K562 (cell line): ENCODE data around the gene VPREB3. TPM values are rescaled to one million over a fixed set of nuclear protein-coding genes. Genes with fewer than 3 reads are reported as not detected.

Experiments
- CBX2 ChIP-seq: fragments of 200-600 bp; sonication (generic); IDR thresholded peaks from one replicate; pipeline ENCODE4 v1.6.1; 2012; ENCODE audit warnings: mild to moderate bottlenecking, low read length, inconsistent platforms; ENCODE audit not compliant: insufficient read depth, poor library complexity, severe bottlenecking
- ESRRA ChIP-seq: fragments of 450-650 bp; IDR thresholded peaks from 2 replicates; pipeline ENCODE4 v1.6.1; 2014; ENCODE audit warnings: low read depth, mild to moderate bottlenecking, moderate library complexity, borderline replicate concordance
- FOXP1 ChIP-seq: sonication (generic); formaldehyde crosslinking; IDR thresholded peaks from 2 replicates; pipeline ENCODE4 v1.8.0; 2022; ENCODE audit warnings: mild to moderate bottlenecking, missing genetic modification reagents
- NFXL1 ChIP-seq: fragments of 450-650 bp; formaldehyde crosslinking; IDR thresholded peaks from 2 replicates; pipeline ENCODE4 v1.4.0; 2021; ENCODE audit warnings: mild to moderate bottlenecking
- RBBP5 ChIP-seq: fragments of 200-600 bp; sonication (generic); IDR thresholded peaks from 2 replicates; pipeline ENCODE4 v1.6.1; 2012; ENCODE audit warnings: borderline replicate concordance, mild to moderate bottlenecking, low read length, control low read depth, inconsistent platforms; ENCODE audit not compliant: insufficient read depth, poor library complexity, severe bottlenecking
- ZSCAN32 ChIP-seq: fragments of 450-650 bp; formaldehyde crosslinking; IDR thresholded peaks from 2 replicates; pipeline ENCODE4 v1.4.0; 2020; ENCODE audit warnings: mild to moderate bottlenecking, moderate library complexity
- polyA plus RNA-seq, 8 experiments: library from polyadenylated mRNA; depleted of rRNA in 4 of 8; stranded (reverse) in 5 of 8; unstranded in 3 of 8; fragments of >200 nt; fragmentation: Nextera tagmentation in 2 of 8; fragmentation: Illumina TruSeq in 1 of 8; extraction: Ambion mirVana in 2 of 8; extraction: Trizol in 1 of 8; gene quantifications; 2 replicates each; pipeline versions ENCODE4 v1.2.1 to v1.2.3, GENCODE V29; 2011 to 2014; ENCODE audit warnings: inconsistent platforms in 1 of 8, missing spikeins in 1 of 8
- total RNA-seq, 7 experiments: library from RNA; depleted of rRNA in 6 of 7; stranded (reverse); fragments of >200 nt in 6 of 7; fragmentation: Illumina TruSeq in 2 of 7; extraction: Trizol in 2 of 7; gene quantifications; 2 replicates each; pipeline versions ENCODE4 v1.2.1 to v1.2.3, GENCODE V29; 2011 to 2021; ENCODE audit warnings: low replicate concordance in 1 of 7
- TF ChIP-seq, protein P1 (sequence below), 2 experiments: fragments of 150-350 bp in 1 of 2; IDR thresholded peaks; 2 replicates each; pipeline ENCODE4 v1.6.1; 2012 to 2016; ENCODE audit warnings: low read depth in 2 of 2, low read length in 2 of 2, mild to moderate bottlenecking in 1 of 2, moderate library complexity in 1 of 2

The VPREB3 gene
- total and polyA plus RNA-seq, 9 of the 15 experiments (the other 6 are each of a cell fraction or from before 2014, with no cell fraction given): 0.14 to 0.71 (median 0.20) TPM; not detected in 6

DNA sequence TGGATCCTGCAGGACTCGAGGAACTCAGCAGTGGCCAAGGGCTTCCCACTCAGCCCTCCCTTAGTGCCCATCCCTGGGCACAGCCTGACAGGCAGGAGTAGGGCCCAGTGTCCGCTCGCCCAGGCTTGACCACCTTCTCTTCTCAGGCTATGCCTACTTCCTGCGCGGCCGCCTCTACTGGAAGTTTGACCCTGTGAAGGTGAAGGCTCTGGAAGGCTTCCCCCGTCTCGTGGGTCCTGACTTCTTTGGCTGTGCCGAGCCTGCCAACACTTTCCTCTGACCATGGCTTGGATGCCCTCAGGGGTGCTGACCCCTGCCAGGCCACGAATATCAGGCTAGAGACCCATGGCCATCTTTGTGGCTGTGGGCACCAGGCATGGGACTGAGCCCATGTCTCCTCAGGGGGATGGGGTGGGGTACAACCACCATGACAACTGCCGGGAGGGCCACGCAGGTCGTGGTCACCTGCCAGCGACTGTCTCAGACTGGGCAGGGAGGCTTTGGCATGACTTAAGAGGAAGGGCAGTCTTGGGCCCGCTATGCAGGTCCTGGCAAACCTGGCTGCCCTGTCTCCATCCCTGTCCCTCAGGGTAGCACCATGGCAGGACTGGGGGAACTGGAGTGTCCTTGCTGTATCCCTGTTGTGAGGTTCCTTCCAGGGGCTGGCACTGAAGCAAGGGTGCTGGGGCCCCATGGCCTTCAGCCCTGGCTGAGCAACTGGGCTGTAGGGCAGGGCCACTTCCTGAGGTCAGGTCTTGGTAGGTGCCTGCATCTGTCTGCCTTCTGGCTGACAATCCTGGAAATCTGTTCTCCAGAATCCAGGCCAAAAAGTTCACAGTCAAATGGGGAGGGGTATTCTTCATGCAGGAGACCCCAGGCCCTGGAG lies 29.3 kb upstream of the VPREB3 start (continued):
- TF ChIP-seq, protein P1, sequence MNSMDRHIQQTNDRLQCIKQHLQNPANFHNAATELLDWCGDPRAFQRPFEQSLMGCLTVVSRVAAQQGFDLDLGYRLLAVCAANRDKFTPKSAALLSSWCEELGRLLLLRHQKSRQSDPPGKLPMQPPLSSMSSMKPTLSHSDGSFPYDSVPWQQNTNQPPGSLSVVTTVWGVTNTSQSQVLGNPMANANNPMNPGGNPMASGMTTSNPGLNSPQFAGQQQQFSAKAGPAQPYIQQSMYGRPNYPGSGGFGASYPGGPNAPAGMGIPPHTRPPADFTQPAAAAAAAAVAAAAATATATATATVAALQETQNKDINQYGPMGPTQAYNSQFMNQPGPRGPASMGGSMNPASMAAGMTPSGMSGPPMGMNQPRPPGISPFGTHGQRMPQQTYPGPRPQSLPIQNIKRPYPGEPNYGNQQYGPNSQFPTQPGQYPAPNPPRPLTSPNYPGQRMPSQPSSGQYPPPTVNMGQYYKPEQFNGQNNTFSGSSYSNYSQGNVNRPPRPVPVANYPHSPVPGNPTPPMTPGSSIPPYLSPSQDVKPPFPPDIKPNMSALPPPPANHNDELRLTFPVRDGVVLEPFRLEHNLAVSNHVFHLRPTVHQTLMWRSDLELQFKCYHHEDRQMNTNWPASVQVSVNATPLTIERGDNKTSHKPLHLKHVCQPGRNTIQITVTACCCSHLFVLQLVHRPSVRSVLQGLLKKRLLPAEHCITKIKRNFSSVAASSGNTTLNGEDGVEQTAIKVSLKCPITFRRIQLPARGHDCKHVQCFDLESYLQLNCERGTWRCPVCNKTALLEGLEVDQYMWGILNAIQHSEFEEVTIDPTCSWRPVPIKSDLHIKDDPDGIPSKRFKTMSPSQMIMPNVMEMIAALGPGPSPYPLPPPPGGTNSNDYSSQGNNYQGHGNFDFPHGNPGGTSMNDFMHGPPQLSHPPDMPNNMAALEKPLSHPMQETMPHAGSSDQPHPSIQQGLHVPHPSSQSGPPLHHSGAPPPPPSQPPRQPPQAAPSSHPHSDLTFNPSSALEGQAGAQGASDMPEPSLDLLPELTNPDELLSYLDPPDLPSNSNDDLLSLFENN (IDR thresholded peaks at IDR 0.05; ENCODE audit: low read depth in 2 of 2, low read length in 2 of 2): no peak
- TF ChIP-seq ESRRA (no peak), FOXP1 (CRISPR knock-in tag) (no peak), NFXL1 (no peak), CBX2 (no peak), RBBP5 (no peak), ZSCAN32 (CRISPR knock-in tag) (no peak)
